HepG2 (cell line): ENCODE data around the gene PLA1A. TPM values are rescaled to one million over a fixed set of nuclear protein-coding genes. Genes with fewer than 3 reads are reported as not detected.

Experiments
- ATAC-seq: fragments of 200-7000 bp; cut with Tn5 transposase; 3 replicates; pipeline ENCODE4 v1.9.1; 2020; ENCODE audit warnings: mild to moderate bottlenecking, moderate library complexity
- BruUV-seq: library from RNA; stranded (reverse); fragments of 400-500 nt; replicated peaks from 2 replicates; lab custom pipeline; 2021; lab: Mats Ljungman, UMichigan
- CTCF ChIA-PET: fragments of 300-600 bp; formaldehyde crosslinking; extraction: SDS; loops from one replicate; lab custom pipeline; 2021; ENCODE audit warnings: low total read pairs, inconsistent platforms, low intra/inter-chr PET ratio; lab: Yijun Ruan, JAX
- POLR2A ChIA-PET: fragments of 350-600 bp; sonication (Branson Sonifier 250); formaldehyde crosslinking; loops from one replicate; lab custom pipeline; 2020; ENCODE audit warnings: antibody characterized with exemption, inconsistent platforms; lab: Yijun Ruan, JAX
- DNase-seq: peaks from one replicate; pipeline ENCODE4 v3.0.0-alpha.2; 2015; ENCODE audit warnings: low spot score
- FAIRE-seq: peaks from 3 replicates; lab custom pipeline; 2011; peaks lifted over from hg19 to GRCh38; lab: Jason Lieb, UNC
- H2AFZ ChIP-seq: one replicate; pipeline ENCODE4 v1.6.1; 2011; ENCODE audit warnings: low read length, inconsistent platforms
- H3K27ac ChIP-seq: fragments of 300-600 bp; 3 replicates; pipeline ENCODE4 v1.8.0; 2011; ENCODE audit warnings: mixed run types, mild to moderate bottlenecking, mixed read lengths, low read length, inconsistent platforms; ENCODE audit not compliant: insufficient read depth; ENCODE audit errors: extremely low read length
- H3K27me3 ChIP-seq, 2 experiments: fragments of 200-600 bp in 1 of 2; 2 replicates in 1 of 2; 3 replicates in 1 of 2; pipeline versions ENCODE4 v1.6.0 to v1.8.0; 2011; ENCODE audit warnings: low read length in 2 of 2, mild to moderate bottlenecking in 2 of 2, moderate library complexity in 2 of 2, inconsistent platforms in 1 of 2; ENCODE audit not compliant: insufficient read depth in 2 of 2, control insufficient read depth in 1 of 2
- H3K36me3 ChIP-seq, 2 experiments: fragments of 200-600 bp in 1 of 2; replicated peaks in 1 of 2; 2 replicates in 1 of 2; 3 replicates in 1 of 2; pipeline versions ENCODE4 v1.5.1 to v1.8.0; 2011; ENCODE audit warnings: low read length in 2 of 2, inconsistent platforms in 1 of 2; ENCODE audit not compliant: insufficient read depth in 2 of 2, control insufficient read depth in 1 of 2
- H3K4me1 ChIP-seq: 2 replicates; pipeline ENCODE4 v1.5.1; 2012; ENCODE audit warnings: low read length, inconsistent platforms; ENCODE audit not compliant: insufficient read depth
- H3K4me2 ChIP-seq: 2 replicates; pipeline ENCODE4 v1.6.0; 2011; ENCODE audit warnings: low read depth, low read length, inconsistent platforms
- H3K4me3 ChIP-seq, 3 experiments: fragments of 200-600 bp in 1 of 3; sonication (generic), shearing (Covaris generic) in 1 of 3; replicated peaks in 1 of 3; 2 replicates each; pipeline ENCODE4 v1.5.1; 2011 to 2016; ENCODE audit warnings: low read length in 3 of 3, inconsistent platforms in 2 of 3, low read depth in 2 of 3, mild to moderate bottlenecking in 2 of 3, control low read depth in 1 of 3, mixed read lengths in 1 of 3; ENCODE audit not compliant: insufficient read depth in 1 of 3
- H3K79me2 ChIP-seq: one replicate; pipeline ENCODE4 v1.6.1; 2011; ENCODE audit warnings: low read length, inconsistent platforms; ENCODE audit not compliant: insufficient read depth
- H3K9ac ChIP-seq: 2 replicates; pipeline ENCODE4 v1.6.0; 2011; ENCODE audit warnings: mild to moderate bottlenecking, low read depth, low read length, inconsistent platforms; ENCODE audit not compliant: insufficient read depth
- H3K9me3 ChIP-seq: 2 replicates; pipeline ENCODE4 v1.5.1; 2012; ENCODE audit warnings: mild to moderate bottlenecking, low read length
- H4K20me1 ChIP-seq: 2 replicates; pipeline ENCODE4 v1.6.0; 2011; ENCODE audit warnings: inconsistent platforms, mild to moderate bottlenecking, low read length, moderate library complexity; ENCODE audit not compliant: insufficient read depth
- AHDC1 ChIP-seq: sonication (generic); formaldehyde crosslinking; IDR thresholded peaks from 2 replicates; pipeline ENCODE4 v1.5.1; 2020; ENCODE audit warnings: mild to moderate bottlenecking, missing genetic modification reagents, borderline replicate concordance
- GATAD2A ChIP-seq: IDR thresholded peaks from 2 replicates; pipeline ENCODE4 v1.6.1; 2016
- HMG20A ChIP-seq: IDR thresholded peaks from 2 replicates; pipeline ENCODE4 v1.6.1; 2016; ENCODE audit warnings: borderline replicate concordance
- HMG20B ChIP-seq: conservative IDR thresholded peaks from 2 replicates; pipeline ENCODE4 v1.6.1; 2016; ENCODE audit warnings: missing genetic modification reagents, missing compliant biosample characterization
- SALL2 ChIP-seq: sonication (generic); formaldehyde crosslinking; IDR thresholded peaks from 2 replicates; pipeline ENCODE4 v1.8.1; 2023; ENCODE audit warnings: mild to moderate bottlenecking, missing genetic modification reagents, inconsistent platforms
- ZC3H13 ChIP-seq: sonication (generic); formaldehyde crosslinking; IDR thresholded peaks from 2 replicates; pipeline ENCODE4 v1.8.1; 2023; ENCODE audit warnings: mild to moderate bottlenecking, missing genetic modification reagents, moderate library complexity
- ZNF317 ChIP-seq: sonication (generic); formaldehyde crosslinking; IDR thresholded peaks from 2 replicates; pipeline ENCODE4 v1.5.0; 2020; ENCODE audit warnings: mild to moderate bottlenecking, missing genetic modification reagents
- ZNF331 ChIP-seq: sonication (generic); formaldehyde crosslinking; IDR thresholded peaks from 2 replicates; pipeline ENCODE4 v1.4.0; 2020; ENCODE audit warnings: missing genetic modification reagents
- ZNF468 ChIP-seq: sonication (generic); formaldehyde crosslinking; IDR thresholded peaks from 2 replicates; pipeline ENCODE4 v1.8.0; 2022; ENCODE audit warnings: mild to moderate bottlenecking, moderate library complexity, missing genetic modification reagents
- ZNF549 ChIP-seq: sonication (generic); formaldehyde crosslinking; IDR thresholded peaks from 2 replicates; pipeline ENCODE4 v1.5.0; 2020; ENCODE audit warnings: missing genetic modification reagents
- ZNF570 ChIP-seq: sonication (generic); formaldehyde crosslinking; IDR thresholded peaks from 2 replicates; pipeline ENCODE4 v1.4.0; 2020; ENCODE audit warnings: mild to moderate bottlenecking, missing genetic modification reagents, borderline replicate concordance
- WGBS: methylation state at CpG from one replicate; pipeline ENCODE4 v1.1.6; 2017; ENCODE audit warnings: low lambda C conversion rate; 5-methylcytosine and 5-hydroxymethylcytosine counted together
- in situ Hi-C: cut with HindIII; loops from 2 replicates; pipeline ENCODE4 v1.10.0; 2017; ENCODE audit warnings: low pct_unique_long_range_greater_than_20kb; ENCODE audit not compliant: extremely low pct_ligation_motif_present
- intact Hi-C: fragments of 100-400 bp; cut with micrococcal nuclease; formaldehyde crosslinking; loops from one replicate; pipeline ENCODE4 v1.10.0; 2022; ENCODE audit not compliant: unreplicated experiment
- polyA plus RNA-seq, 8 experiments: library from polyadenylated mRNA; depleted of rRNA in 3 of 8; stranded (reverse) in 7 of 8; unstranded in 1 of 8; fragments of >200 nt; fragmentation: Illumina TruSeq in 4 of 8; extraction: Trizol in 4 of 8; gene quantifications; 2 replicates each; pipeline versions ENCODE4 v1.2.1 to v1.2.3, GENCODE V29; 2011 to 2016; ENCODE audit warnings: low read depth in 4 of 8, missing spikeins in 1 of 8, mixed read lengths in 1 of 8; ENCODE audit not compliant: insufficient read depth in 1 of 8
- total RNA-seq, 5 experiments: library from RNA; depleted of rRNA; stranded (reverse); fragments of >200 nt; fragmentation: Illumina TruSeq; extraction: Trizol; gene quantifications; 2 replicates each; pipeline ENCODE4 v1.2.3, GENCODE V29; 2016; ENCODE audit warnings: low read depth in 1 of 5
- TF ChIP-seq, protein P1 (sequence below): sonication (generic); formaldehyde crosslinking; IDR thresholded peaks from 2 replicates; pipeline ENCODE4 v1.4.0; 2020; ENCODE audit warnings: missing genetic modification reagents
- TF ChIP-seq, protein P2 (sequence below): sonication (generic); formaldehyde crosslinking; IDR thresholded peaks from 2 replicates; pipeline ENCODE4 v1.5.1; 2020; ENCODE audit warnings: mild to moderate bottlenecking, moderate library complexity, missing genetic modification reagents
- TF ChIP-seq, protein P3 (sequence below): sonication (generic); formaldehyde crosslinking; IDR thresholded peaks from 2 replicates; pipeline ENCODE4 v1.5.0; 2020; ENCODE audit warnings: mild to moderate bottlenecking, missing genetic modification reagents, moderate library complexity

Gene PLA1A
- total and polyA plus RNA-seq, 2 of the 13 experiments (the other 11 are each of a cell fraction or from before 2014, with no cell fraction given) = 0.11 to 0.18 TPM

GRCh38 chr3:119613872-119614271 lies 16.2 kb downstream of the PLA1A start:
- in situ Hi-C loops = no loop called here
- intact Hi-C loops = no loop called here
- no peak overlapping the region for H3K4me3 ChIP-seq
- no peak overlapping the region for H3K9ac ChIP-seq
- H3K4me2 ChIP-seq = no peak overlapping the region
- H4K20me1 ChIP-seq = no peaks in the 10 kb centered on the region
- H3K4me1 ChIP-seq = no peaks in the 10 kb centered on the region
- peaks cover 0 to 3% of the 10 kb centered on the region in 2 experiments; a peak in 1 of 5 replicates for H3K27me3 ChIP-seq
- no TSS peak for BruUV-seq
- WGBS = 57% methylated on average over 4 of the region's 4 CpGs
- no peaks in the 10 kb centered on the region for H3K36me3 ChIP-seq
- no peak for DNase-seq
- ChIA-PET CTCF (no interaction called here), POLR2A (no interaction called here)
- no peak overlapping the region for H2AFZ ChIP-seq
- no peak for FAIRE-seq
- H3K27ac ChIP-seq = no peak overlapping the region
- H3K79me2 ChIP-seq = no peaks in the 10 kb centered on the region
- no peak for ATAC-seq
- H3K9me3 ChIP-seq = no peaks in the 10 kb centered on the region
- TF ChIP-seq ZNF468 (CRISPR knock-in tag) = no peak
- TF ChIP-seq, protein P1, sequence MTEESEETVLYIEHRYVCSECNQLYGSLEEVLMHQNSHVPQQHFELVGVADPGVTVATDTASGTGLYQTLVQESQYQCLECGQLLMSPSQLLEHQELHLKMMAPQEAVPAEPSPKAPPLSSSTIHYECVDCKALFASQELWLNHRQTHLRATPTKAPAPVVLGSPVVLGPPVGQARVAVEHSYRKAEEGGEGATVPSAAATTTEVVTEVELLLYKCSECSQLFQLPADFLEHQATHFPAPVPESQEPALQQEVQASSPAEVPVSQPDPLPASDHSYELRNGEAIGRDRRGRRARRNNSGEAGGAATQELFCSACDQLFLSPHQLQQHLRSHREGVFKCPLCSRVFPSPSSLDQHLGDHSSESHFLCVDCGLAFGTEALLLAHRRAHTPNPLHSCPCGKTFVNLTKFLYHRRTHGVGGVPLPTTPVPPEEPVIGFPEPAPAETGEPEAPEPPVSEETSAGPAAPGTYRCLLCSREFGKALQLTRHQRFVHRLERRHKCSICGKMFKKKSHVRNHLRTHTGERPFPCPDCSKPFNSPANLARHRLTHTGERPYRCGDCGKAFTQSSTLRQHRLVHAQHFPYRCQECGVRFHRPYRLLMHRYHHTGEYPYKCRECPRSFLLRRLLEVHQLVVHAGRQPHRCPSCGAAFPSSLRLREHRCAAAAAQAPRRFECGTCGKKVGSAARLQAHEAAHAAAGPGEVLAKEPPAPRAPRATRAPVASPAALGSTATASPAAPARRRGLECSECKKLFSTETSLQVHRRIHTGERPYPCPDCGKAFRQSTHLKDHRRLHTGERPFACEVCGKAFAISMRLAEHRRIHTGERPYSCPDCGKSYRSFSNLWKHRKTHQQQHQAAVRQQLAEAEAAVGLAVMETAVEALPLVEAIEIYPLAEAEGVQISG (CRISPR knock-in tag) = no peak
- no peak for TF ChIP-seq SALL2 (CRISPR knock-in tag)
- no peak for TF ChIP-seq ZNF570 (CRISPR knock-in tag)
- TF ChIP-seq, protein P2, sequence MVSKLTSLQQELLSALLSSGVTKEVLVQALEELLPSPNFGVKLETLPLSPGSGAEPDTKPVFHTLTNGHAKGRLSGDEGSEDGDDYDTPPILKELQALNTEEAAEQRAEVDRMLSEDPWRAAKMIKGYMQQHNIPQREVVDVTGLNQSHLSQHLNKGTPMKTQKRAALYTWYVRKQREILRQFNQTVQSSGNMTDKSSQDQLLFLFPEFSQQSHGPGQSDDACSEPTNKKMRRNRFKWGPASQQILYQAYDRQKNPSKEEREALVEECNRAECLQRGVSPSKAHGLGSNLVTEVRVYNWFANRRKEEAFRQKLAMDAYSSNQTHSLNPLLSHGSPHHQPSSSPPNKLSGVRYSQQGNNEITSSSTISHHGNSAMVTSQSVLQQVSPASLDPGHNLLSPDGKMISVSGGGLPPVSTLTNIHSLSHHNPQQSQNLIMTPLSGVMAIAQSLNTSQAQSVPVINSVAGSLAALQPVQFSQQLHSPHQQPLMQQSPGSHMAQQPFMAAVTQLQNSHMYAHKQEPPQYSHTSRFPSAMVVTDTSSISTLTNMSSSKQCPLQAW (CRISPR knock-in tag) = no peak
- no peak for TF ChIP-seq ZNF317 (CRISPR knock-in tag)
- TF ChIP-seq, protein P3, sequence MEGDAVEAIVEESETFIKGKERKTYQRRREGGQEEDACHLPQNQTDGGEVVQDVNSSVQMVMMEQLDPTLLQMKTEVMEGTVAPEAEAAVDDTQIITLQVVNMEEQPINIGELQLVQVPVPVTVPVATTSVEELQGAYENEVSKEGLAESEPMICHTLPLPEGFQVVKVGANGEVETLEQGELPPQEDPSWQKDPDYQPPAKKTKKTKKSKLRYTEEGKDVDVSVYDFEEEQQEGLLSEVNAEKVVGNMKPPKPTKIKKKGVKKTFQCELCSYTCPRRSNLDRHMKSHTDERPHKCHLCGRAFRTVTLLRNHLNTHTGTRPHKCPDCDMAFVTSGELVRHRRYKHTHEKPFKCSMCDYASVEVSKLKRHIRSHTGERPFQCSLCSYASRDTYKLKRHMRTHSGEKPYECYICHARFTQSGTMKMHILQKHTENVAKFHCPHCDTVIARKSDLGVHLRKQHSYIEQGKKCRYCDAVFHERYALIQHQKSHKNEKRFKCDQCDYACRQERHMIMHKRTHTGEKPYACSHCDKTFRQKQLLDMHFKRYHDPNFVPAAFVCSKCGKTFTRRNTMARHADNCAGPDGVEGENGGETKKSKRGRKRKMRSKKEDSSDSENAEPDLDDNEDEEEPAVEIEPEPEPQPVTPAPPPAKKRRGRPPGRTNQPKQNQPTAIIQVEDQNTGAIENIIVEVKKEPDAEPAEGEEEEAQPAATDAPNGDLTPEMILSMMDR (CRISPR knock-in tag) = no peak
- TF ChIP-seq AHDC1 (CRISPR knock-in tag) = no peak
- no peak for TF ChIP-seq HMG20B (CRISPR knock-in tag)
- TF ChIP-seq ZNF331 (CRISPR knock-in tag) = no peak
- no peak for TF ChIP-seq HMG20A (CRISPR knock-in tag)
- TF ChIP-seq GATAD2A = no peak
- no peak for TF ChIP-seq ZNF549 (CRISPR knock-in tag)
- no peak for TF ChIP-seq ZC3H13 (CRISPR knock-in tag)
